Adipocyte (in vitro differentiated cells): ENCODE results near the gene DAPK1.
A peak's percentile ranks its signal among the peaks of the same experiment; 100 is the strongest.
"Not testable (repeated sequence)": the region's sequence is repeated elsewhere in the genome, so short reads cannot be mapped to it uniquely, and the experiment has no call there.

Experiments used
- DNase-seq: peaks from one replicate; pipeline ENCODE4 v3.0.0-alpha.2; 2015; ENCODE audit warnings: low read depth
- H3K27me3 ChIP-seq: replicated peaks from 2 replicates; pipeline ENCODE4 v1.7.0; 2013; ENCODE audit warnings: mild to moderate bottlenecking, low read length, moderate library complexity; ENCODE audit not compliant: control insufficient read depth, insufficient read depth
- H3K36me3 ChIP-seq: 2 replicates; pipeline ENCODE4 v1.7.0; 2013; ENCODE audit warnings: low read length, mild to moderate bottlenecking, moderate library complexity; ENCODE audit not compliant: control insufficient read depth, insufficient read depth, severe bottlenecking
- H3K4me1 ChIP-seq: 2 replicates; pipeline ENCODE4 v1.7.0; 2013; ENCODE audit warnings: mild to moderate bottlenecking, low read length, moderate library complexity; ENCODE audit not compliant: control insufficient read depth, insufficient read depth
- H3K4me3 ChIP-seq: 2 replicates; pipeline ENCODE4 v1.7.0; 2013; ENCODE audit warnings: mild to moderate bottlenecking, low read length, moderate library complexity
- H3K9ac ChIP-seq: 2 replicates; pipeline ENCODE4 v1.7.0; 2013; ENCODE audit warnings: mild to moderate bottlenecking, low read length, moderate library complexity
- H3K9me3 ChIP-seq: 2 replicates; pipeline ENCODE4 v1.7.0; 2013; ENCODE audit warnings: mild to moderate bottlenecking, low read length, moderate library complexity; ENCODE audit not compliant: control insufficient read depth

DAPK1 gene

DNA sequence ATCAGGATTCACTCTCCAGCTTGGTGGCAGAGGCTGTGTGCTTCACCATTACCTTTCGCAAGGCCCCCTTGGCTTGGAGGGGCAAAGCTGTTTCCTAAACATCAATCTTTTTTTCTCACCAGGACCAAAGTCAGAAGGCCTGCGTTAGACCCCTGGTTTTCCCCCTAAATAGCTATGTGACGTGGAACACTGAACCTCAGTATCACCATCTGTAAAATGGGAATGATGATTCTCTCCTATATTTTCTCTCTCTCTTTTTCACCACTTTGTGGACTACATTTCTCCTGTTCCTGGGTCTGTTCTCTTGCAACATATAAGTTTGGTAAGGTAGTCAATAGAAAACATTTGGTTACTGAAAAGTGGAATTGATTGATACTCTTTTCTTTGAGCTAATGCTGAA is 50.5 kb downstream of the DAPK1 start:
- H3K9ac ChIP-seq = no peak overlapping the region
- H3K9me3 ChIP-seq = no peaks in the 10 kb centered on the region
- no peak overlapping the region for H3K4me3 ChIP-seq
- H3K36me3 ChIP-seq = no peaks in the 10 kb centered on the region
- no peaks in the 10 kb centered on the region for H3K27me3 ChIP-seq
- H3K4me1 ChIP-seq = peaks cover 11% of the 10 kb centered on the region
- no peak for DNase-seq

DNA sequence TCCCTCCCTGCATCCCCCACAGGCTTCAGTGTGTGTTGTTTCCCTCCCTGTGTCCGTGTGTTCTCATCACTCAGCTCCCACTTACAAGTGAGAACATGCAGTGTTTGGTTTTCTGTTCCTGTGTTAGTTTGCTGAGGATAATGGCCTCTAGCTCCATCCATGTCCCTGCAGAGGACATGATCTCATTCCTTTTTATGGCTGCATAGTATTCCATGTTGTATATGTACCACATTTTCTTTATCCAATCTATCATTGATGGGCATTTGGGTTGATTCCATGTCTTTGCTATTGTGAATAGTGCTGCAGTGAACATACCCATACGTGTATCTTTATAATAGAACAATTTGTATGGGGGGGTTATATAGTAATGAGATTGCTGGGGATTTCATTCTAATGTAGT is 51.4 kb downstream of the DAPK1 start:
- H3K4me3 ChIP-seq, H3K36me3 ChIP-seq, DNase-seq, H3K9me3 ChIP-seq, H3K4me1 ChIP-seq, H3K9ac ChIP-seq, H3K27me3 ChIP-seq: not testable (repeated sequence)

DNA sequence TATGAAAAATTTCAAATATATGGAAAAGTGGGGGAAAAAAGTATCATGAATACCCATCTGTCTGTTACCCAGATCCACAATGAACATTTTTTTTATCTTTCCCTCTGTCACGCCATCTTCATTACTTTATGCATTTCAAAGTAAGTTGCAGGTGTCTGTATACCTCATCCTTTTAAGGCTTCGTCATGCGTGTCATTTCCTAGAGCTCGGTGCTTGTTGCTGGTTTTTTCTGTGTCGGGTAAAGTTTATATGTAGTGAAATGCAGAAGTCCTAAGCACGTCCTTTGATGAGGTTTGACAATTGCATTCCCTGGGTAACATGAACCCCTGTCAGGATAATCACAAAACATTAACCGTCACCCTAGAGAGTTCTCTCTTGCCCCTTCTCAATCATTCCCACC is 52.1 kb downstream of the DAPK1 start:
- H3K4me1 ChIP-seq = peaks cover 11% of the 10 kb centered on the region
- no peak overlapping the region for H3K4me3 ChIP-seq
- no peak for DNase-seq
- H3K27me3 ChIP-seq = no peaks in the 10 kb centered on the region
- H3K9ac ChIP-seq = no peak overlapping the region
- no peaks in the 10 kb centered on the region for H3K36me3 ChIP-seq
- H3K9me3 ChIP-seq = no peaks in the 10 kb centered on the region

DNA sequence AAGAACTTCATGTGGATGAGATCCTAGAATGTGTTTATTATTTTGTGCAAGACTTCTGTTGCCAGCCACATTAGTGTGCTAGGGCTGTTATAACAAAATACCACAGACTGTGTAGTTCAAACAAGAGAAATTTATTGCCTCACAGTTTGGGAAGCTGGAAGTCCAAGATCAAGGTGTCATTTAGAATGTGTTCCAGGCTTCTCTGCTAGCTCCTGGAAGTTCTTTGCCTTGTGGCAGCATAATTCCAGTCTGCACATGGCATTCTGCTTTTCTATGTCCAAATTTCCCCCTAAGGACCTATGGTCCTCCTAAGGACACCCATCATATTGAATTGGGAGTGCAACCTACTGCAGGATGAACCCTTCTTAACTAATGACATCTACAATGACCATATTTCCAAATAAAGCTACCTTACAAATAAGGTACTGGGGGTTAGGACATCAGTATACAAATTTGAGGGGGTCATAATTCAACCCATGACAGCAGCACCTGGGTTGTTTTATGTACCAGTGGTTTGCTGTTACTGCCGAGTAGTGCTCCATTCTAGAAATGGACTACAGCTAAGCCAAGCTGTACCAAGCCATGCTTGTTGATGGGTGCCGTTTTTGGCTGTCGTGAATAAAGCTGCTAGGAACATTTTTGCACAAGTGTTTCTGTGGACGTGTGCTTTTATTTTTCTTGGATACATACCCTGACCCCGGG is 52.7 kb downstream of the DAPK1 start:
- Histone ChIP-seq H3K4me3 (no peak overlapping the region), H3K9me3 (no peaks in the 10 kb centered on the region), H3K36me3 (no peaks in the 10 kb centered on the region), H3K4me1 (peaks cover 11% of the 10 kb centered on the region), H3K27me3 (no peaks in the 10 kb centered on the region), H3K9ac (no peak overlapping the region)
- DNase-seq = no peak

DNA sequence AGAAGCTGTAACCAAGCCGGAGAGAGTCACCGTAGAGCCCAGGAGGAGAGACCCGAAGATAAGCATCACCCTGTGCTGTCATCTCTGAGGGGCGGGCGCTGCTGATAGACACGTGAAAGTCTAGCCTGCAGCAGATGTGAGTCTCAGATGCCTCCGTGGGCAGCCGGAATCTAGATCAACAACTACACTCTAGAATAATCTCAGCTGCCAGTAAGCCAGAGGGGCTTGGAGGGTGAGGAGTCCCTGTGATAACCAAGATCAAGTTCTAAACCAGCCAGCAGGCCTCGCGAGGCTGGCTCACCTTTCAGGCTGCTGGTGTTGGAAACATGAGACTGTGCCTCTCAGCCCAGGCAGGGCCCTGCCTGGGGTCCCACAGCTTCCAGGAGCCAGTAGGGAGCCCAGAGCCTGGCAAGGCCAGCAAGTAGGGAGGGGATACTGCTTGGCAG is 54.1 kb downstream of the DAPK1 start:
- Histone ChIP-seq H3K36me3 (no peaks in the 10 kb centered on the region), H3K9ac (no peak overlapping the region), H3K4me1 (peaks cover 8% of the 10 kb centered on the region), H3K9me3 (no peaks in the 10 kb centered on the region), H3K27me3 (no peaks in the 10 kb centered on the region), H3K4me3 (no peak overlapping the region)
- DNase-seq = no peak

DNA sequence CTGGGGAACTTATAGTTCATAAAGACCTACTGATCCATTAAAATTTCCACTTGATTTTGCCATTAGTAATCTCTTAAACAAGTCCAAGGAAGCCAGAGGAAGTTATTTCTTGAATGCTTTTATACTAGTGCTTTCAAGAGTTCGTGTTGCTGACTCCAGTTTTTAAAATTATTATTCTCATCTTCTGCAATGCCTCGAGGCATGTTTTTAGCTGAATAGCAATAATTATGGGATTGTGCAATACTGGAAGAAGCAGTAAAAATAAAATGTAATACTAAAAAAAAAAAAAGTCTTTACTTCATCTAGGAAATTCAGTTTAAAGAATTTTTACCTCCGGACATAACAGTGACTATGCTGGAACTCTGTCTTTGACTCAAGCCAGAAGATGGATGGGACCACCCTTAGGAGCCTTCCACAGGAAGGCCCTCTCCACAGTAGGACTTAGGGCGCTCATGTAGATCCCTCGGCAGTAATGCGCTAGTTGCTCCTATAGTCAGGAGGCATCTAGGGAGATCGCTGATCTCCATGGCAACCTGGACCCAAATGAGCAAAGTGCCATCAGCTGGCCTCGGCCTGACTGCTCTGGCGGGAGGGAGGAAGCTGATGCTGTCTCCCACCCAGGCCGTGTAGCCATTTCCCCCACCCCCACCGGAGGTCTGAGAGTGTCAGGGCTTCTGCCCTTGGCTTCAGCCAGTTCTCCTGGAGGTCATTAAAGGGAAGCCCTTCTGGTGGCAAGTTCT is 56.7 kb downstream of the DAPK1 start:
- Histone ChIP-seq H3K9me3 (no peaks in the 10 kb centered on the region), H3K4me1 (peaks cover 16% of the 10 kb centered on the region), H3K9ac (no peak overlapping the region), H3K36me3 (no peaks in the 10 kb centered on the region), H3K27me3 (no peaks in the 10 kb centered on the region), H3K4me3 (no peak overlapping the region)
- peak; percentile 83 for DNase-seq

DNA sequence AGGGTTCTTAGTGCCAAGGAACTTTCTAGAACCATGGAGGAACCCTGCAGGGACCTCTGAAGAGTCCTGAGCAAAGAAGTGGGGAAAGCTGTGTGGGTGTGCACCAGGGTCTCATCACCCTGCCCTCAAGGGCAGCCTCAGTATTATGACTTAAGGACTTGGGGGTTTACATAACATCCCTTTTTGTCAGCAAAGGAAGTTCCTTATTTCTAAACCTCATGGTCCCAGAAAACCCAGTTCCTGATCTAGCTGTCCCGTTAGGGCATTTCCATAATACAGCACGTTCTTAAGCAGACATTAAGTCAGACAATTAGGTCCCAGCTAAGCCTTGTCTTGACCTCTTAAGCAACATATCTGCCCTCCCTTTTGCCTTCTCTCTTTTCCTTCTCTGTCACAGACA is 57.3 kb downstream of the DAPK1 start:
- Histone ChIP-seq H3K9ac (no peak overlapping the region), H3K27me3 (no peaks in the 10 kb centered on the region), H3K36me3 (no peaks in the 10 kb centered on the region), H3K4me3 (no peak overlapping the region), H3K9me3 (no peaks in the 10 kb centered on the region), H3K4me1 (peaks cover 16% of the 10 kb centered on the region)
- no peak for DNase-seq

DNA sequence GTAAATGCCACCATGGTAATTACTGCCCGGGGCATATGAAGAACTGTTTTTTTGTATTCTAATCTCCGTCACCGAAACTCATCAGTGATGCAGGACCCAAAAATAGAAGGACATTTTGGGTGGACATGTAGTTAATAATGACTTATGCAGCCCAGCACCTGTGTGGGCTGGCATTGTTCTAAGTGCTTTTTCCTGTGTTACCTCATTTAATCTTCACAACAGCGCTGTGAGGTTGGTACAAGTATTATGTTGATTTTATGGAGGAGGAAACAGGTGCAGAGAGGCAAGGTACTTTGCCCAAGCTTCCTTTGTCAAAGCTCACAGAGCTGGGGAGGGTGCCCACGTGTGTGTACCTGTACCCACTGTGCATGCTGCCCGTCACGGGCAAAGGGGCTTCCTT is 58.4 kb downstream of the DAPK1 start:
- Histone ChIP-seq H3K9ac (no peak overlapping the region), H3K27me3 (no peaks in the 10 kb centered on the region), H3K4me3 (no peak overlapping the region), H3K4me1 (peaks cover 16% of the 10 kb centered on the region), H3K9me3 (no peaks in the 10 kb centered on the region), H3K36me3 (no peaks in the 10 kb centered on the region)
- DNase-seq = no peak

DNA sequence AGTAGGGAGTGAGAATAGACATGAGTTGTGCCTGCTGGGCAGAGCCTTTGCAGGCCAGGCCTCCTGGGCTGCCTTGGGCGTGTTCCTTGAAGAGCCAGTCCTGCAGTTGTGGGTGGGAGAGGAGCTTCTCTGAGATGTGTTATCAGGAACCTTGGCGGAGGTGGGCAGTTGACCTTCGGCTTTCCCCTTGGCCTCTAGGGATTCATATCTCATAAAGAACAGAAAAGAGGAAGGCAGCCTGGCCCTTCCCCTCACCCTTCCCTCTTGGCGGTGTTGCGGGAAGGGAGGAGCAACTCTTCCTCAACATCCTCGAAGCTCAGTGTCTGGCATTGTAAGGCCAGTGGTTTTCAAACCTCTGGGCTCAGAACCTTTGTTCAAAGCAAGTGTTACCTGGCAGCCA is 59.2 kb downstream of the DAPK1 start:
- H3K9me3 ChIP-seq = no peaks in the 10 kb centered on the region
- H3K4me3 ChIP-seq = no peak overlapping the region
- no peaks in the 10 kb centered on the region for H3K27me3 ChIP-seq
- H3K36me3 ChIP-seq = no peaks in the 10 kb centered on the region
- H3K9ac ChIP-seq = no peak overlapping the region
- no peak for DNase-seq
- peaks cover 16% of the 10 kb centered on the region for H3K4me1 ChIP-seq

DNA sequence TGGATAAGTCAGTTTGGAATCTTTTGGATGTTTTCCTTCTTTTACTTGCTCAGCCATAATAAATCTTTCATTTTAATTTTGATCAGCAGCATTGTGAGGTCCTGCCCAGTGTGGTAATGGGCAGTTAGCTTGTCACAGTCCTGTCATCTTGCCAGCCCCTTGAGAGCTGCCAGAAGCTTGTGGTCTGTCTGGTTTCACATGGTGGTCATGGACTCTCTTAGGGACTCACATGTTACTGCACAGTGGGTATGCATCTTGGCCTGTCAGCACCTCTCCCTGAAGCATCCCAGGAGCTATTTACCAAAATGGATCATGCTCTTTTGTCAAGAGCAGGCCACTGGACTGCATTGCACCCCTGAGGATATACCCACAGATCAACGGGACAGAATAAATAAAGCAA is 60.3 kb downstream of the DAPK1 start:
- peaks cover 16% of the 10 kb centered on the region for H3K4me1 ChIP-seq
- DNase-seq = peak; percentile 17
- no peak overlapping the region for H3K9ac ChIP-seq
- no peaks in the 10 kb centered on the region for H3K9me3 ChIP-seq
- H3K27me3 ChIP-seq = no peaks in the 10 kb centered on the region
- no peak overlapping the region for H3K4me3 ChIP-seq
- H3K36me3 ChIP-seq = no peaks in the 10 kb centered on the region

DNA sequence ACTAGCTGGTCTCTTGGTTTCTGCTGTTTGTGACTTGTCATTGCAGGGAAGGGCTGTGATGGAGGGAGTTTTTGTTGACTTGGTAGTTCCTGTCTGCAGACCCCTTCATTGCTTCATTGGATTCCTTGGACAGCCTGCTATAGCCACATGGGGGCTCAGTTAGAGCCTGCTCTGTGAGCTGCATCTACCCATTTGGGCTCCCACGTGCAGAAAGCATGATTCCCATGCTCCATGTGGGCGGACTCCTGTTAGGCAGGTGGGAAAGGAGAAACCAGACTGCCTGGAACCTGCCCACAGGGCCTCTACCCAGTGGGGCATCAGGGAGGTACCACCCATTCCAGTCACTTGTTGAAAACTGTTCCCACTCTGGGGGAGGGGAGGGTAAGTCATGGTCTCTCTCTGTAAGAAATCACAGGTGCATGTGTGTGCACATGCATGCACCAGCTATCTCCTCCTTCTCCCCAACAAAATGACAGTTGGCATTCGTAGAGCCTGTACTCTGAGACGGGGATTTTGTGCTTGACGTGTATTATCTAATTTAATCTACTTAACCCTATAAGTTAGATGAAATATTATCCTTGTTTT is 61.0 kb downstream of the DAPK1 start:
- Histone ChIP-seq H3K4me1 (peaks cover 16% of the 10 kb centered on the region), H3K9ac (no peak overlapping the region), H3K27me3 (no peaks in the 10 kb centered on the region), H3K9me3 (no peaks in the 10 kb centered on the region), H3K36me3 (no peaks in the 10 kb centered on the region), H3K4me3 (no peak overlapping the region)
- no peak for DNase-seq
